Stimulated activated CD8-positive, alpha-beta memory T cell treated with anti-CD3 and anti-CD28 coated beads, Interleukin-7, amount 100 ng/mL, for 1 hour (primary cell): ENCODE data around the gene SETD4.

Experiments used
- DNase-seq, 2 donors: peaks; one replicate each; pipeline ENCODE4 v3.0.0-alpha.2; 2020; ENCODE audit warnings: low read depth in 2 of 2

The SETD4 gene

GRCh38 chr21:36005879-36006400 is 54.4 kb downstream of the SETD4 start:
- no peak for DNase-seq

GRCh38 chr21:36005018-36005417 is 55.3 kb downstream of the SETD4 start:
- DNase-seq = no peak

GRCh38 chr21:36004441-36004840 is 55.9 kb downstream of the SETD4 start:
- DNase-seq = no peak

- no peak for DNase-seq
Observed at GRCh38 chr21:36003776-36004175, 56.5 kb downstream of the SETD4 start.

GRCh38 chr21:35996217-35996616 is 64.1 kb downstream of the SETD4 start:
- DNase-seq = no peak

GRCh38 chr21:35995522-35996088 is 64.7 kb downstream of the SETD4 start:
- DNase-seq = no peak

GRCh38 chr21:35994613-35995012 is 65.7 kb downstream of the SETD4 start:
- no peak for DNase-seq

- DNase-seq = no peak
Observed at GRCh38 chr21:35993875-35994490, 66.3 kb downstream of the SETD4 start.

GRCh38 chr21:35991131-35991530 is 69.2 kb downstream of the SETD4 start:
- no peak for DNase-seq

- DNase-seq = no peak
Observed at GRCh38 chr21:35990609-35991008, 69.7 kb downstream of the SETD4 start.

GRCh38 chr21:35989138-35989735 is 71.1 kb downstream of the SETD4 start:
- DNase-seq = no peak

GRCh38 chr21:35988416-35989137 is 71.7 kb downstream of the SETD4 start:
- no peak for DNase-seq

GRCh38 chr21:35987475-35987874 is 72.9 kb downstream of the SETD4 start:
- DNase-seq = no peak

- no peak for DNase-seq
Observed at GRCh38 chr21:35984654-35985361, 75.5 kb downstream of the SETD4 start.
